ENCODE results near the gene EIF1. TPM values are rescaled to one million over a fixed set of nuclear protein-coding genes. Genes with fewer than 3 reads are reported as not detected.

Gene EIF1
- total RNA-seq, 1 donor from 2014 or later = 1,166 TPM

DNA sequence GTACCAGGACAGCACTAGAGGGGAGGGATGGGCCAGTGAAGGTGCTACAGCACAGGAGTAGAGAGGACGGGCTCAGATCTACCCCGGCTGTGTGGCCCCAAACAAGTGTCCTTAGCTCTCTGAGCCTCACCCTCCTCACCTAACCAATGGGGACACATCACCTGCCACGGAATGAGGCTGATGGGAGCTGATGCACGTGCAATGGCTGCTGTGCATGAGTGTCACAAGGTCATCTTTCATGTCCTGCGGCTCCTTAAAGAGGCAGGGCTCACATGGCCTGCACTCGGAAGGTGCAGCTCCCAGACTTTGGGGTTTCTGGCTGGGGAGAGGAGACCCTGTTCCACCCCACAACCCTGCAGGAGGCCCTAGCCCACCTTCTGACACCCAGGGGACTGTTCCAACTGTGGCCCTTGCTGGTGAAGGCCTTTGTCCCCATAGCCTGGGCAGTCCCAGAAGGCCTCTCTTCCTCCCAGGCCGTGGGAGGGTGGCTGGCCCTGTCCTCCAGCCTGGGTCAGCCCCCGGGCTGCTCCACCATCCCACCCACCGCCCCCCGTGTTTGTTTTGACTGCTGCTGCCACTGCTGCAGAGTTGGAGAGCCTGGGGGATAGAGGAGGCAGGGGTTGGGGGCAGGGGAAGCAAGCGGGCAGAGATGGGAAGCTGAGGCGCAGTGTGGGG is 35.3 kb downstream of the EIF1 start:
- DNase-seq (ENCODE audit: missing footprints) = no peak

DNA sequence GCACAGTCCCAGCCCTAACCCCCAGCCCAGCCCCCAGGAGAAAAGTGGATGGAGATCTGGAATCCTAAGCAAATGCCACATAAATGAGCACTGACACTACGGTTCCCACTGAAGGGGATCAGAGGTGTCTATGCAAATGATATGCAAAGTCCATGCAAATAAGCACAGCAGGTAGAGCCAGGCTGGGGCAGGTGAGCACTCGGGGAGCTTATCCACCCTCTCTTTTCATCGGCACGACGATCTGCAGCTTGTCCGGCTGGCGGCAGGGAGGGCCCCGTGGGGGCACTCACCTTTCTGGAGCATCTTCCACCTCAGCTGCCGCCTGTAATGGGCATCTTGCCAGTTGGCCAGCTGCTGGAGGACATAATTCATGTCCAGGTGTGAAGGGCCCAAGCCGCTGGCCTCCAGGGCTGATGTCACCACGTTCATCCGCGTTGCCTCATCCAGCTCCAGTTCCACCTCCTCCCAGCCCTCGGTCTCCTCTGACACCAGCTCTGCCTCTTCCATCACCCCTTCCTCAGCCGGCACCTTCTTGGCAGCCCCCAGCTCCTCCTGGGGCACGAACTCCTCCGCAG is 35.9 kb downstream of the EIF1 start:
- no peak for DNase-seq (ENCODE audit: missing footprints)
- no peak for ATAC-seq
- intact Hi-C loops (cut with DNase I) = no loop called here

More for the DNA sequence above, 35.3 kb downstream of the EIF1 start:
- ATAC-seq = no peak
- intact Hi-C loops (cut with DNase I) = no loop called here

GRCh38 chr17:41725134-41725533 is 36.4 kb downstream of the EIF1 start:
- no peak for DNase-seq (ENCODE audit: missing footprints)
- ATAC-seq = no peak
- intact Hi-C loops (cut with DNase I) = no loop called here

GRCh38 chr17:41728056-41728455 is 39.4 kb downstream of the EIF1 start:
- DNase-seq (ENCODE audit: missing footprints) = no peak
- intact Hi-C loops (cut with DNase I) = no loop called here
- ATAC-seq = no peak

GRCh38 chr17:41730479-41730878 is 41.8 kb downstream of the EIF1 start:
- intact Hi-C loops (cut with DNase I) = no loop called here
- ATAC-seq = no peak
- no peak for DNase-seq (ENCODE audit: missing footprints)

DNA sequence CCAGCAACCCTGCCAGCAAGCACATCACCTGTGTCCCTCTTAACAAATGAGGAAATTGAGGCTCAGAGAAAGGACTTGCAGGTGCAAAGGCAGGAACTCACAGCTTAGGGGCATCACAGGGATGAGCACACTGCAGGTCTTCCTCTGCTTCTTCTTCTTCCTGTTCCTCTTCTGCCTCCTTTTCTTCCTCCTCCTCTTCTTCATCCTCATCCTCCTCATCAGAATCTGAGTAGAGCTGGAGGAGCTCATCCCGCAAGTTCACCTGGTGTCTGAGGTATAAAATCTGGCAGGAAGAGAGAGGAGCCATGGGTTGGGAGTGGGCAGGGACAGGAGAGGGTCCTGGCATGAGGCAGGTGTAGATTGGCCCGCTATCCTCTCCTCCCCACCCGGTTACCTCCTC is 43.2 kb downstream of the EIF1 start:
- intact Hi-C loops (cut with DNase I) = no loop called here
- no peak for ATAC-seq
- DNase-seq (ENCODE audit: missing footprints) = no peak

- intact Hi-C loops (cut with DNase I) = no loop called here
- no peak for ATAC-seq
- no peak for DNase-seq (ENCODE audit: missing footprints)
Observed at GRCh38 chr17:41733348-41734138, 44.9 kb downstream of the EIF1 start.

GRCh38 chr17:41734139-41734948 is 45.7 kb downstream of the EIF1 start, which contains the start of gene HAP1:
TSS of gene HAP1 (minus strand) at chr17:41734643. CDS start at chr17:41734634, 9 bp downstream.
- intact Hi-C loops (cut with DNase I) = no loop called here
- ATAC-seq (no peak), DNase-seq (ENCODE audit: missing footprints) (peak; percentile 74)

- DNase-seq (ENCODE audit: missing footprints) (no peak), ATAC-seq (peak; percentile 12)
- intact Hi-C loops (cut with DNase I) = loop anchor here (5.0 kb wide), 2 partner anchors 37 to 152 kb away; no protein-coding TSS in a partner anchor
Observed at GRCh38 chr17:41734949-41735313, 46.2 kb downstream of the EIF1 start.

- no peak for DNase-seq (ENCODE audit: missing footprints)
- intact Hi-C loops (cut with DNase I) = loop anchor here (5.0 kb wide), 2 partner anchors 37 to 152 kb away; no protein-coding TSS in a partner anchor
- ATAC-seq = no peak
Observed at GRCh38 chr17:41735744-41736143, 47.1 kb downstream of the EIF1 start.

- no peak for DNase-seq (ENCODE audit: missing footprints)
- intact Hi-C loops (cut with DNase I) = loop anchor here (5.0 kb wide), 2 partner anchors 35 to 150 kb away; no protein-coding TSS in a partner anchor
- no peak for ATAC-seq
Observed at GRCh38 chr17:41736983-41737679, 48.4 kb downstream of the EIF1 start.

- DNase-seq (ENCODE audit: missing footprints) (no peak), ATAC-seq (no peak)
- intact Hi-C loops (cut with DNase I) = loop anchor here (1.0 to 5.0 kb wide), 3 partner anchors 35 to 150 kb away; no protein-coding TSS in a partner anchor
Observed at GRCh38 chr17:41737680-41738023, 49.0 kb downstream of the EIF1 start.

GRCh38 chr17:41738077-41738800 is 49.6 kb downstream of the EIF1 start:
- ATAC-seq (peak; percentile 90), DNase-seq (ENCODE audit: missing footprints) (peak; percentile 91)
- intact Hi-C loops (cut with DNase I) = loop anchor here (1.0 to 5.0 kb wide), 3 partner anchors 34 to 149 kb away; no protein-coding TSS in a partner anchor

GRCh38 chr17:41738801-41739112 is 50.1 kb downstream of the EIF1 start:
- DNase-seq (ENCODE audit: missing footprints) (no peak), ATAC-seq (no peak)
- intact Hi-C loops (cut with DNase I) = loop anchor here (1.0 to 5.0 kb wide), 3 partner anchors 34 to 149 kb away; no protein-coding TSS in a partner anchor

DNA sequence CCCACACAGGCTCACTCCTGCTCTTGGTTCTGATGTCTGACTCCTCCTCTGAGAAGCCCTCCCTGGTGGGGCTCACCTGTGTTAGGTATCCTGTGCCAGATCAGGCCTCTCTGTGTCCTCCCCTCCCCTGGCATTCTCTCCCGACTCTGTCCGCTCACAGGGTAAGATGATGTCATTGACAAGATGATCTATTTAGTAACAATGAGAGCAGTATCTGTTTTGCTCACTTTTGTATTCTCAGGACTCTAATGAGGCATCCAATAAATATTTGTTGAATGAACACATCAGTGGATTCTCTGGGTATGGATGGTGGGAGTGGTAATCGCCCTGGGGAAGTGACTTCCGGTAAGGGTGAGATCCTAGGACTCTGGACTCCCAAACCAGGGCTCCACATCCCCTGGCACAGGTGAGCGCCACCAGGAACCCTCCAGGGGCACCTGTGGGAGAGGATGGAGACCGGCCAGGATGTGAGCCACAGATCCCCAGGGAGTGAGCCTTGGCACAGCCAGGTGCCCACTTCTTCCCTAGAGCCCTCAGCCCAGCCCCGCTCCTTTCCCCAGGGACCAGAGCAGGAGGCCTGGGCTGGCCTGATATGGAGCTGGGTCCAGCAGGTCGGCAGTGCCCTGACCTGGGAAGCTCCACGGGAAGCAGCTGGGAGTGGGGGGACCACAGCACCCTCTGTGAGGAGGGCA is 51.1 kb downstream of the EIF1 start:
- intact Hi-C loops (cut with DNase I) = loop anchor here (5.0 kb wide), 2 partner anchors 32 to 147 kb away; no protein-coding TSS in a partner anchor
- no peak for ATAC-seq
- no peak for DNase-seq (ENCODE audit: missing footprints)

- DNase-seq (ENCODE audit: missing footprints) (no peak), ATAC-seq (no peak)
- intact Hi-C loops (cut with DNase I) = no loop called here
Observed at GRCh38 chr17:41740506-41740905, 51.8 kb downstream of the EIF1 start.

DNA sequence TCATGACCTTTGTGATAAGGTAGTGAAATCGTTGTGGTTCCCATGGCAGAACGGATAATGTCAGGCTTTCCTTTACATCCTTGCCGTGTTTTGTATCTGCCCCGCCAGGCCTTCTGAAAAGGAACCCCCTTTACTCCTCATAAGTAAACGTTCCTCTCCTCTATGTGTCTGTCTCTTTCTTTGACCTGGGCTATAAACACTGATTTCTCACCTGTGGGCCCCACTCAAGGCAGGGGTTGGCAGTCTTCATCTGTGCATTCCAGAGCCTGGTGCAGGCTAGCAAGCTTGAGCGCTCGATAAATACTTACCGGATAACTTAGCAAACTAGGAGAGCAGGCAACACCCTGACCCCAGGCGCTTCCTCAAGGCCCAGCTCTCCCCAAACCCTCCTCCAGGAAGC is 53.0 kb downstream of the EIF1 start:
- ATAC-seq = no peak
- intact Hi-C loops (cut with DNase I) = no loop called here
- DNase-seq (ENCODE audit: missing footprints) = no peak
